ENCODE results near the gene UGT1A5. TPM values are rescaled to one million over a fixed set of nuclear protein-coding genes. Genes with fewer than 3 reads are reported as not detected.

The UGT1A5 gene
- total RNA-seq, 1 donor from 2014 or later, result not detected

DNA sequence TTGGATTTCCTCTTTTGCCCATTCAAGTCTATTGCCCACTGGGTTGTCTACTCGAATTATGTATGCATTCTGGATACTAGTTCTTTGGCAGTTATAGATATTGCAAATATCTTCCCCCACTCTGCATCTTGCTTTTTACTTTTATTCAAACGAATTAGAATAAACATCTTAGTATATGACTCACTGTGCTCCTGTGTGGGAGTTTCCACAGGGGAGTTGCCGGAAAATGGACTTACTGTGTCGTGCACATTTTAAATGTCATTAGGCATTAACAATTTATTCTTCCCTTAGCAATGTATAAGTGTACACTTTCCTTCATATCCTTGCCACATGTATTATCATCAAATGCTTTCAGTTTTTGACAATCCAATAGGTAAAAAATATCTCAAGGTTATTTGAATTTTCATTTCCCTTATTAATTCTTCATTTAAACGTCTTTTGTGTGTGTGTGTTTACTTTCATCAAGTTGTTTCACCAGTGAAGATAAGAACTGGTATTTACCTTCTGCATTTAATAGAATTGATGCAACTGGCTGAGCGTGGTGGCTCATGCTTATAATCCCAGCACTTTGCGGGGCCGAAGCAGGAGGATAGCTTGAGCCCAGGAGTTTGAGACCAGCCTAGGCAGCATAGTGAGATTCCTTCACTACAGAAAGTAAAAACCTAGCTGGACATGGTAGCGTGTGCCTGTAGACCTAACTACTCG is 4.6 kb upstream of the UGT1A5 start:
- Histone ChIP-seq H3K27me3 (ENCODE audit: control insufficient read depth, insufficient read depth, low read length) (no peaks in the 10 kb centered on the region), H3K36me3 (ENCODE audit: control insufficient read depth, insufficient read depth, low read length) (no peaks in the 10 kb centered on the region), H3K4me3 (ENCODE audit: low read depth, low read length) (no peak overlapping the region)
- no peak for DNase-seq (ENCODE audit: low read depth)
- TF ChIP-seq CTCF (IDR thresholded peaks at IDR 0.05; ENCODE audit: insufficient read depth, low read length, poor library complexity, severe bottlenecking), result no peak

- no peak for DNase-seq (ENCODE audit: low read depth)
- no peaks in the 10 kb centered on the region for H3K36me3 ChIP-seq (ENCODE audit: control insufficient read depth, insufficient read depth, low read length)
- no peaks in the 10 kb centered on the region for H3K27me3 ChIP-seq (ENCODE audit: control insufficient read depth, insufficient read depth, low read length)
- no peak overlapping the region for H3K4me3 ChIP-seq (ENCODE audit: low read depth, low read length)
- TF ChIP-seq CTCF (IDR thresholded peaks at IDR 0.05; ENCODE audit: insufficient read depth, low read length, poor library complexity, severe bottlenecking), result no peak
These were observed 3.8 kb upstream of the UGT1A5 start for GRCh38 chr2:233708942-233709341.

GRCh38 chr2:233711312-233712008 is 1.2 kb upstream of the UGT1A5 start:
- DNase-seq (ENCODE audit: low read depth), result peak; percentile 19
- Histone ChIP-seq H3K27me3 (ENCODE audit: control insufficient read depth, insufficient read depth, low read length) (no peaks in the 10 kb centered on the region), H3K4me3 (ENCODE audit: low read depth, low read length) (no peak overlapping the region), H3K36me3 (ENCODE audit: control insufficient read depth, insufficient read depth, low read length) (no peaks in the 10 kb centered on the region)
- TF ChIP-seq CTCF (IDR thresholded peaks at IDR 0.05; ENCODE audit: insufficient read depth, low read length, poor library complexity, severe bottlenecking), result peak; percentile 92

- TF ChIP-seq CTCF (IDR thresholded peaks at IDR 0.05; ENCODE audit: insufficient read depth, low read length, poor library complexity, severe bottlenecking), result no peak
- H3K4me3 ChIP-seq (ENCODE audit: low read depth, low read length), result no peak overlapping the region
- no peaks in the 10 kb centered on the region for H3K27me3 ChIP-seq (ENCODE audit: control insufficient read depth, insufficient read depth, low read length)
- no peaks in the 10 kb centered on the region for H3K36me3 ChIP-seq (ENCODE audit: control insufficient read depth, insufficient read depth, low read length)
- DNase-seq (ENCODE audit: low read depth), result no peak
These were observed 532 bp downstream of the UGT1A5 start for GRCh38 chr2:233713262-233713615.

DNA sequence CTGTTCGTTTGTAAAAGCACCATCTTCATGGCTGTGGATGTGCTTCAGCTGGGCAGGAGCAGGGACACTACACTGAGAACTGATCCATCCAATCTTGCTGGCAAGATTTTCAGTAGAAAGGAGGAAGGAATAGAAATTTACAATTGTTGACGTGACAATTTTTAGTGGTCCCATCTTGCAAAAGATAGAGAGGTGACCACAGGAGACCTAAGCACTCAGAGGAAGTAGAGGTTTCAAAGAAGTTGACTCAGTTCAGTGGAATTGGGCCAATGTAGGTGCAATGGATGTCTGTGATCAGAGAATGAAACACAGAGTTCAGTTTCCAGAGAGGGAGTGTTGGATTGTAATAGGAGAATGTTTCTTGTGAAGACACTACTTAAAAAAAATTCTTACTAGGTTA is 1.4 kb downstream of the UGT1A5 start:
- no peak for DNase-seq (ENCODE audit: low read depth)
- Histone ChIP-seq H3K36me3 (ENCODE audit: control insufficient read depth, insufficient read depth, low read length) (no peaks in the 10 kb centered on the region), H3K4me3 (ENCODE audit: low read depth, low read length) (no peak overlapping the region), H3K27me3 (ENCODE audit: control insufficient read depth, insufficient read depth, low read length) (no peaks in the 10 kb centered on the region)
- no peak for TF ChIP-seq CTCF (IDR thresholded peaks at IDR 0.05; ENCODE audit: insufficient read depth, low read length, poor library complexity, severe bottlenecking)

Data from kidney epithelial cell (primary cell).